Transverse colon (tissue), 4 donors: Measurements from ENCODE around the gene UPK3BL2. TPM values are rescaled to one million over a fixed set of nuclear protein-coding genes. Genes with fewer than 3 reads are reported as not detected.
"Not testable (repeated sequence)": the region's sequence is repeated elsewhere in the genome, so short reads cannot be mapped to it uniquely, and the experiment has no call there.

ENCODE experiments used
- DNase-seq: peaks from one replicate; pipeline ENCODE4 v3.0.0-alpha.2; 2019
- H3K27ac ChIP-seq, 4 donors: fragments of 200-600 bp; sonication (generic); 2 replicates each; pipeline ENCODE4 v1.5.1; 2016 to 2018; ENCODE audit warnings: inconsistent platforms in 4 of 4
- H3K27me3 ChIP-seq: fragments of 200-600 bp; sonication (generic); 2 replicates; pipeline ENCODE4 v1.5.1; 2017; ENCODE audit warnings: inconsistent platforms
- H3K36me3 ChIP-seq, 4 donors: fragments of 200-600 bp; sonication (generic); 2 replicates each; pipeline ENCODE4 v1.5.1; 2017 to 2019; ENCODE audit warnings: inconsistent platforms in 4 of 4
- H3K4me1 ChIP-seq, 4 donors: fragments of 200-600 bp; sonication (generic); 2 replicates each; pipeline ENCODE4 v1.5.1; 2017 to 2020; ENCODE audit warnings: inconsistent platforms in 4 of 4
- H3K4me3 ChIP-seq, 4 donors: fragments of 200-600 bp; sonication (generic); 1 replicate in 1 of 4; 2 replicates in 3 of 4; pipeline versions ENCODE4 v1.5.1 to v1.6.1; 2017 to 2019; ENCODE audit warnings: inconsistent platforms in 4 of 4
- H3K9me3 ChIP-seq, 2 donors: fragments of 200-600 bp; sonication (generic); 2 replicates each; pipeline ENCODE4 v1.5.1; 2017 to 2019; ENCODE audit warnings: inconsistent platforms in 2 of 2
- WGBS, 2 donors: methylation state at CpG; one replicate each; pipeline ENCODE4 v1.1.5; 2018; ENCODE audit warnings: low coverage in 1 of 2; 5-methylcytosine and 5-hydroxymethylcytosine counted together
- in situ Hi-C, 4 donors: fragments of 200-750 bp; cut with MboI; loops; one replicate each; pipeline versions ENCODE4 v1.15.0 to v1.15.1; 2017; ENCODE audit warnings: low sequenced_read_pairs in 3 of 4, low pct_ligation_motif_present in 1 of 4, low pct_unique_long_range_greater_than_20kb in 1 of 4
- intact Hi-C: fragments of 100-400 bp; cut with DNase I; formaldehyde crosslinking; loops from one replicate; pipeline ENCODE4 v1.15.1; 2023; ENCODE audit warnings: low total_unique reads
- total RNA-seq, 4 donors: library from RNA; depleted of rRNA; stranded (reverse); fragments of >200 nt; gene quantifications; one replicate each; pipeline ENCODE4 v1.1.0, GENCODE V29; 2016

UPK3BL2 gene, protein sequence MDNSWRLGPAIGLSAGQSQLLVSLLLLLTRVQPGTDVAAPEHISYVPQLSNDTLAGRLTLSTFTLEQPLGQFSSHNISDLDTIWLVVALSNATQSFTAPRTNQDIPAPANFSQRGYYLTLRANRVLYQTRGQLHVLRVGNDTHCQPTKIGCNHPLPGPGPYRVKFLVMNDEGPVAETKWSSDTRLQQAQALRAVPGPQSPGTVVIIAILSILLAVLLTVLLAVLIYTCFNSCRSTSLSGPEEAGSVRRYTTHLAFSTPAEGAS
- 100 to 1,000 TPM in 1 of 4 donors, 10 to 100 TPM in 2, 1 to 10 TPM in 1; 7.8 to 116 (median 30.4) TPM for total RNA-seq

DNA sequence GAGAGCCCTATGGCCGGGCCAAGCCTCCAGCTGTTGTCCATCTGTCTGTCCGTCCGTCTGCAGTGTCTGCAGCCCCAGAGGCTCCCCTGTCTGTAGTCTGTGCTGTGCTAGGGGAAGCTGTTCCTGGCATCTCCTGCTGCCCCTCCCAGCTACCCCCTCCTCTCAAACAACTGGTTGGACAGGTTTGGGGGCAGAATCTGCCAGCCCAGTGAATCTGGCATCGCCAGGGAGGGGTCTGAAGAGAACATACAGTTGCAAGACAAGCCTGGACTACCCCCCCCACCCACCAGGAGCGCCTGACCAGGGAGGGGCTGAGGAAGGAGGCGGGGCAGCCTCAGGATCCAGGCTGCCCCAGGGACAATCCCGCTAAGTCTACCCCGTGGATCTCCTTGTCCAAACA lies at the start of gene UPK3BL2:
UPK3BL2 (minus strand) TSS at position 101 of the 400 bp plus-strand sequence; CDS start at position 41, 60 bp downstream.
- H3K4me3 ChIP-seq, intact Hi-C loops, in situ Hi-C loops, H3K9me3 ChIP-seq, H3K36me3 ChIP-seq, H3K27ac ChIP-seq, DNase-seq, H3K4me1 ChIP-seq, H3K27me3 ChIP-seq: not testable (repeated sequence)
- WGBS, 2 donors = no CpG with 5 or more reads among the region's 8 CpGs

DNA sequence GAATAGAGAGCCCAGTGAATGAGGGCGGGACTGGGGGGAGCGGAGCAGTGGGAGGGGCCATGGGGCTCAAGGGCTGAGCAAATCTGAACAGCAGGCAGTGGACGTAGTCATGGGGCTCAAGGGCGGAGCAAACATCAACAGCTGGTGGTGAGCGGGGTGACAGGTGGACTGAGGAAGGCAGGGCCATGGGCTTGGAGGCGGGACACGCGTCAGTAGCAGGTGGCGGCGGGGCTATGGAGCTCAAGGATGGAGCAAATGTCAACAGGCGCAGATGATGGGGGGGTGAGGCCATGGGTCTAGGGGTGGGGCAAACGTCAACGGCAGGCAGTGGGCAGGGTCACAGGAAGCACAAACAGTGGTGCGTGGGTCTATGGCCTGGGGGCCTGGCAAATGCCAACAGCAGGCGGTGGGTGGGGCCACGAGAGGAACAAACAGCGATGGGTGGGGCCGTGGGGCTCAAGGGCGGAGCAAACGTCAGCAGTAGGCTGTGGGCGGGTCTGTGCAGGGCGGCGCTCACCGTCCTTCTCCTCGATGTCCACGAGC lies 49.1 kb upstream of the UPK3BL2 start:
- H3K9me3 ChIP-seq, H3K27me3 ChIP-seq, H3K36me3 ChIP-seq, H3K4me1 ChIP-seq, H3K27ac ChIP-seq, H3K4me3 ChIP-seq, in situ Hi-C loops, intact Hi-C loops: not testable (repeated sequence)
- peak; percentile 73 for DNase-seq
- WGBS, 2 donors = 35% methylated on average over 9 of the region's 26 CpGs; no CpG with 5 or more reads in 1 of the 2 donors

DNA sequence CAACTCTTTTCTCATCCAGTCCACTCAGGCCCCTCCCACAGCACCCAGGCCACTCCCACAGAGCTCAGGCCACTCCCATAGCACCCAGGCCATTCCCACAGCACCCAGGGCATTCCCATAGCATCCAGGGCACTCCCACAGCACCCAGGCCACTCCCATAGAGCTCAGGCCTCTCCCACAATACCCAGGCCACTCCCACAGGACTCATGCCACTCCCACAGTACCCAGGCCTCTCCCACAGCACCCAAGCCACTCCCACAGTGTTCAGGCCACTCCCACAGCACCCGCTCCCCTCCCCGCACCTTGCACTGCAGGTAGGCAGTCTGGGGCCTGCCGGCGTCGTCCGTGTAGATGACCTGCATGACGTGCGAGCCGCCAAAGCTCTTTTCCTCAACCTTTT lies 46.4 kb upstream of the UPK3BL2 start:
- H3K4me1 ChIP-seq, in situ Hi-C loops, DNase-seq, H3K4me3 ChIP-seq, H3K27me3 ChIP-seq, intact Hi-C loops, H3K36me3 ChIP-seq, H3K9me3 ChIP-seq, H3K27ac ChIP-seq: not testable (repeated sequence)
- WGBS, 2 donors = no CpG with 5 or more reads among the region's 9 CpGs

DNA sequence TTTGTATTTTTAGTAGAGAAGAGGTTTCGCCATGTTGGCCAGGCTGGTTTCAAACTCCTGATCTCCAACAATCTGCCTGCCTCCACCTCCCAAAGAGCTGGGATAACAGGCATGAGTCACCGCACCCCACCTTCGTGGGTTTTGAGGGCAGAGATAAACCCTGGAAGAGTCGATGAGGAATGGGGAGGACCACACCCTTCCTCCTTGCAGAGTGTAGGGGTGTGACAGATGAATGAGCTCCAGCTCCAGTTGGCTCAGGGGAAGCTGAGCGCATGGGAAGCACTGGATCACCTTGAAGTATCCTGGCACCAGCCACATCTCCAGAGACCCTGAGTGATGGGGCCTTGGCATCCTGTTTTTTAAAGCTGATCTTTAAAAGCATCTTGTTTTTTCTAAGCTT lies 40.0 kb upstream of the UPK3BL2 start:
- H3K4me3 ChIP-seq, H3K36me3 ChIP-seq, H3K27me3 ChIP-seq, DNase-seq, H3K27ac ChIP-seq, H3K4me1 ChIP-seq, intact Hi-C loops, H3K9me3 ChIP-seq, in situ Hi-C loops: not testable (repeated sequence)
- no CpG with 5 or more reads among the region's 5 CpGs for WGBS, 2 donors

DNA sequence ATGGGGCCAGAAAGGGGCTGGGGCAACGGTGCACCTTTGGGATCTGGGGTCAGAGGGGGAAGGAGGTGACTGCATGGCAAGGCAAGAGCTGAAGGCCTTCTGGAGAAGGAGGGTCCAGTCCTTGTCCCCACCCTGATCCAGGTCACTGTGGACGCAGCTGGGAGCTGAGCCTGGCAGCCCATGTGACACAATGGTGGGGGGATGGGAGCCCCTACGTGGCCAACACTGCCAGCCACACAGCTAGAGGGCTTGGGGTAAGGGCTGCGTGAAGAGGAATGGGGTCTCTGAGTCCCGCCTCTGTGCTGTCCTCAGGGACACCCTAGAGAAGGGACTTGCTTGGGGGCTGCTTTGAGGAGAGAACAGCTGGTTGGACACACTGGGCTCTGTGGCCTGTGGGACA lies 38.2 kb upstream of the UPK3BL2 start:
- H3K4me3 ChIP-seq, H3K4me1 ChIP-seq, H3K27me3 ChIP-seq, in situ Hi-C loops, intact Hi-C loops, DNase-seq, H3K36me3 ChIP-seq, H3K9me3 ChIP-seq, H3K27ac ChIP-seq: not testable (repeated sequence)
- WGBS, 2 donors = no CpG with 5 or more reads among the region's 5 CpGs

DNA sequence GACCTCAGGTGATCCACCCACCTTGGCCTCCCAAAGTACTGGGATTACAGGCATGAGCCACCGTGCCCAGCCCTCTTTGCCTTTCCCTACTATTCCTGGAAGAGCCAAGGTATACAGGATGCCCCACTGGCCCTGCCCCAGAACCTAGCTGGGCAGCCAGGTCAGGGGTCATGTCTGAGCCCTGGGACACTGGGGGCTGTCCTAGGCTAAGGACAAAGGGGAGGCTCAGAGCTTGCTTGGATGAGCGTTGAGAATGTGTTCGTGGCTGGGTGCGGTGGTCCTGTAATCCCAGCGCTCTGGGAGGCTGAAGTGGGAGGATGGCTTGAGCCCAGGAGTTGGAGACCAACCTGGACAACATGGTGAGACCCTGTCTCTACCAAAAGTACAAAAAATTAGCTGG lies 35.0 kb upstream of the UPK3BL2 start:
- intact Hi-C loops, H3K9me3 ChIP-seq, H3K27ac ChIP-seq, in situ Hi-C loops, DNase-seq, H3K36me3 ChIP-seq, H3K27me3 ChIP-seq, H3K4me3 ChIP-seq, H3K4me1 ChIP-seq: not testable (repeated sequence)
- 72% methylated on average over 4 of the region's 5 CpGs; no CpG with 5 or more reads in 1 of the 2 donors for WGBS, 2 donors

DNA sequence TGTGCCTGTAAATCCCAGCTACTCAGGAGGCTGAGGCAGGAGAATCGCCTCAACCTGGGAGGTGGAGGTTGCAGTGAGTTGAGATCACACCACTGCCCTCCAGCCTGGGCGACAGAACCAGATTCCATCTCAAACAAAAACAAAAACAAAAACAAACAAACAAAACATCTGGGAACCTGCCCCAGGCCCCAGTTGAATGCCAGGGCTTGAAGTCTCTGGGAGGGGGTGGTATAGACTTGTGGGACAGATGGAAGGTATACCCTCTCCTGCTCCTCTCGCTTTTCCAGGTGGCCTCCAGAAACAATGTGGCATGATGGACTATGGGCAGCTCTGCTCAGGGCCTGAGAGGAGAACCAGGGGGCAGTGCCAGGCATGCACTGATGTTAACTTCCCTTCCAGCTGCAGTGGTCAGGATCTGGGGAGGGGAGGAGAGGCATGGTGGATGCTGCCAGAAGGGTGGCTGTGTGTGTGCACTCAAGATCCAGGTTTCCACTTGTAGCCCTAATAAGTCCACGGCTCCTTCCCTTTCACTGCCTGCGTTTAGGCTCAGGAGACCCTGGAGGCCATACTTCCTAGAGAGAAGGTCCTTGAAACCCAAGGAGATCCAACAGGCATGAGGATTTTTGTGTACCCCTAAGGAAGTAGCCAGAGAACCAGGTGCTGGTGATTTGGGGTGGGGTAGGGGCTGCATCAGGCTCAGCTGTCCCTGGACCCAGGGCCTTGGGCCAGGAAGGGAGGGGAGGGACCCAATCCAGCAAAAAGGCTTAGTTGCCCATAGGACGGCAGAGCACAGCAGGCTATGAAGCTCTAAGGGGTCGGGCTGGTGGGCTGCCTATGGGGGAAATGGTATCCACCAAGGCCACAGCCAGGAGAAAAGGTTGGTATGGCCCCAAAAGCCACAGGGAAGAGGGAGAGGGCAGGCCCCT lies 34.1 kb upstream of the UPK3BL2 start:
- in situ Hi-C loops, H3K27ac ChIP-seq, H3K27me3 ChIP-seq, H3K4me1 ChIP-seq, H3K36me3 ChIP-seq, intact Hi-C loops, H3K4me3 ChIP-seq, DNase-seq, H3K9me3 ChIP-seq: not testable (repeated sequence)
- WGBS, 2 donors = 82% methylated on average over 6 of the region's 7 CpGs; no CpG with 5 or more reads in 1 of the 2 donors

DNA sequence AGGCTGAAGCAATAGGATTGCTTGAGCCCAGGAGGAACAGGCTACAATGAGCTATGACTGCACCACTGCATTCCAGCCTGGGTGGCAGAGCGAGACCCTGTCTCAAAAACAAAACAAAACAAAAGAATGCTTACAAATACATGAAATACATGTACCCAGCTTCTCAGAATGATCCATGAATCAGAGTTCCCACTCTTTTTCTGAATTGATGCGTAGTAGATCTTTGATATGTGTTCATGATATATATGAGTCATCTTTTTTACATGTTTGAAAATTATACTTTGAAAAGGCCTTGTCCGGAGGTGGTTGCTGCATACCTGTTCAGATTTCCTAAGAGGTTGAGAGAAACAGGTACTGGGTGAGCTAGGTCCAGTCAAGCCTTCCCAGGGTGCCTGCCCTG lies 32.9 kb upstream of the UPK3BL2 start:
- in situ Hi-C loops, H3K4me1 ChIP-seq, H3K27ac ChIP-seq, H3K36me3 ChIP-seq, H3K4me3 ChIP-seq, DNase-seq, H3K27me3 ChIP-seq, intact Hi-C loops, H3K9me3 ChIP-seq: not testable (repeated sequence)
- WGBS, 2 donors = no CpG with 5 or more reads among the region's 3 CpGs

DNA sequence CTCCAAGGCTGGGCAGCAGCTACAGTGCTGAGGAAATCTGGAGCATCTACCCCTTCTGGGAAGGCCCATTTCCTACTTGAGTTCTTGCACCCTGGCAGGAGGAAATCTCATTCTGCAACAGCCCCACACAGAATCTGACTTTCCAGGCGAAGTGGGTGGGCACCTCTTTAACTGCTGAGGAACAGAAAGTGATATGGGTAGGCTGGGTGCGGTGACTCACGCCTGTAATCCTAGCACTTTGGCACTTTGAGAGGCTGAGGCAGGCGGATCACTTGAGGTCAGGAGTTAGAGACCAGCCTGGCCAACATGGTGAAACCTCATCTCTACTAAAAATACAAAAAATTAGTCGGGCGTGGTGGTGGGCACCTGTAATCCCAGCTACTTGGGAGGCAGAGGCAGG lies 31.1 kb upstream of the UPK3BL2 start:
- WGBS, 2 donors = no CpG with 5 or more reads among the region's 6 CpGs
- H3K9me3 ChIP-seq, H3K4me3 ChIP-seq, in situ Hi-C loops, H3K4me1 ChIP-seq, H3K27me3 ChIP-seq, DNase-seq, H3K36me3 ChIP-seq, H3K27ac ChIP-seq, intact Hi-C loops: not testable (repeated sequence)
